Gastroesophageal sphincter (tissue), 4 donors: ENCODE measurements around the gene TXK. TPM values are rescaled to one million over a fixed set of nuclear protein-coding genes. Genes with fewer than 3 reads are reported as not detected.

Source experiments
- ATAC-seq: fragments of 150-250 bp; one replicate; pipeline ENCODE4 v1.9.1; 2016; ENCODE audit warnings: mild to moderate bottlenecking, moderate library complexity
- H3K27ac ChIP-seq, 4 donors: fragments of 200-600 bp; sonication (generic) in 3 of 4; 1 replicate in 3 of 4; 2 replicates in 1 of 4; pipeline ENCODE4 v1.5.1; 2016 to 2019
- H3K27me3 ChIP-seq: fragments of 200-600 bp; sonication (generic); one replicate; pipeline ENCODE4 v1.5.1; 2019
- H3K36me3 ChIP-seq, 2 donors: fragments of 200-600 bp; sonication (generic); one replicate each; pipeline ENCODE4 v1.5.1; 2019; ENCODE audit warnings: control low read depth in 1 of 2
- H3K4me1 ChIP-seq, 3 donors: fragments of 200-600 bp; sonication (generic); 1 replicate in 2 of 3; 2 replicates in 1 of 3; pipeline ENCODE4 v1.5.1; 2016 to 2019; ENCODE audit warnings: control low read depth in 2 of 3
- H3K4me3 ChIP-seq, 2 donors: fragments of 200-600 bp; sonication (generic); one replicate each; pipeline ENCODE4 v1.5.1; 2019; ENCODE audit warnings: mild to moderate bottlenecking in 1 of 2, moderate library complexity in 1 of 2
- H3K9me3 ChIP-seq, 3 donors: fragments of 200-600 bp; sonication (generic); one replicate each; pipeline ENCODE4 v1.5.1; 2017 to 2019; ENCODE audit warnings: control low read depth in 2 of 3
- CTCF ChIP-seq, 4 experiments: fragments of 200-600 bp in 2 of 4; fragments of 450-650 bp in 2 of 4; sonication (generic) in 1 of 4; IDR thresholded peaks; one replicate each; pipeline ENCODE4 v1.5.1; 2017 to 2019; ENCODE audit warnings: antibody characterized with exemption in 4 of 4, mild to moderate bottlenecking in 2 of 4, moderate library complexity in 2 of 4
- EP300 ChIP-seq: sonication (generic); formaldehyde crosslinking; IDR thresholded peaks from one replicate; pipeline ENCODE4 v1.6.1; 2017; ENCODE audit warnings: antibody characterized with exemption, mild to moderate bottlenecking
- POLR2A ChIP-seq, 2 donors: fragments of 450-650 bp; IDR thresholded peaks; one replicate each; pipeline ENCODE4 v1.6.1; 2017; ENCODE audit warnings: antibody characterized with exemption in 2 of 2, mild to moderate bottlenecking in 2 of 2, moderate library complexity in 1 of 2
- POLR2AphosphoS5 ChIP-seq: sonication (generic); formaldehyde crosslinking; IDR thresholded peaks from one replicate; pipeline ENCODE4 v1.6.1; 2017; ENCODE audit warnings: antibody characterized with exemption
- WGBS, 2 donors: methylation state at CpG; one replicate each; pipeline ENCODE4 v1.1.5; 2018; ENCODE audit warnings: low coverage in 1 of 2; 5-methylcytosine and 5-hydroxymethylcytosine counted together
- total RNA-seq, 4 donors: library from RNA; depleted of rRNA; stranded (reverse); fragments of >200 nt; gene quantifications; one replicate each; pipeline ENCODE4 v1.1.0, GENCODE V29; 2016

Gene TXK
- total RNA-seq, 4 donors from 2014 or later, result 0.32 to 0.81 (median 0.39) TPM; not detected in 1

- ATAC-seq, result no peak
- no peak overlapping the region for H3K27ac ChIP-seq
- H3K9me3 ChIP-seq, result no peaks in the 10 kb centered on the region
- TF ChIP-seq POLR2A (IDR thresholded peaks at IDR 0.05) (no peak), CTCF (IDR thresholded peaks at IDR 0.05) (no peak), POLR2AphosphoS5 (no peak), EP300 (no peak)
- WGBS, 2 donors, result 69 to 70% methylated on average over 2 to 5 of the region's 5 CpGs
- H3K4me1 ChIP-seq, result no peaks in the 10 kb centered on the region
- H3K4me3 ChIP-seq, result no peak overlapping the region
- no peaks in the 10 kb centered on the region for H3K27me3 ChIP-seq
- no peaks in the 10 kb centered on the region for H3K36me3 ChIP-seq
These were observed 75.2 kb downstream of the TXK start for GRCh38 chr4:48058617-48059530.

- WGBS, 2 donors, result no CpG with 5 or more reads among the region's 1 CpG
- ATAC-seq, result no peak
- Histone ChIP-seq H3K9me3 (no peaks in the 10 kb centered on the region), H3K27ac (no peak overlapping the region), H3K4me3 (no peak overlapping the region), H3K36me3 (no peaks in the 10 kb centered on the region), H3K4me1 (no peaks in the 10 kb centered on the region), H3K27me3 (peaks cover 16% of the 10 kb centered on the region)
- TF ChIP-seq POLR2A (IDR thresholded peaks at IDR 0.05) (no peak), CTCF (IDR thresholded peaks at IDR 0.05) (no peak), POLR2AphosphoS5 (no peak), EP300 (no peak)
These were observed 83.0 kb downstream of the TXK start for GRCh38 chr4:48051078-48051477.

- Histone ChIP-seq H3K4me1 (no peaks in the 10 kb centered on the region), H3K36me3 (no peaks in the 10 kb centered on the region), H3K27me3 (peaks cover 31% of the 10 kb centered on the region), H3K4me3 (no peak overlapping the region), H3K9me3 (no peaks in the 10 kb centered on the region), H3K27ac (no peak overlapping the region)
- ATAC-seq, result no peak
- TF ChIP-seq EP300, result no peak
- TF ChIP-seq CTCF (IDR thresholded peaks at IDR 0.05), result no peak
- TF ChIP-seq POLR2A (IDR thresholded peaks at IDR 0.05), result no peak
- TF ChIP-seq POLR2AphosphoS5, result no peak
- 74 to 76% methylated on average over 7 to 8 of the region's 8 CpGs for WGBS, 2 donors
These were observed 84.6 kb downstream of the TXK start for GRCh38 chr4:48049483-48049882.

- Histone ChIP-seq H3K4me1 (no peaks in the 10 kb centered on the region), H3K36me3 (no peaks in the 10 kb centered on the region), H3K27ac (no peak overlapping the region), H3K27me3 (peaks cover 31% of the 10 kb centered on the region), H3K9me3 (no peaks in the 10 kb centered on the region), H3K4me3 (no peak overlapping the region)
- ATAC-seq, result no peak
- 60 to 89% methylated on average over 1 of the region's 1 CpG for WGBS, 2 donors
- TF ChIP-seq POLR2AphosphoS5 (no peak), EP300 (no peak), POLR2A (IDR thresholded peaks at IDR 0.05) (no peak), CTCF (IDR thresholded peaks at IDR 0.05) (no peak)
These were observed 86.2 kb downstream of the TXK start for GRCh38 chr4:48047896-48048295.

GRCh38 chr4:48047421-48047844 lies 86.6 kb downstream of the TXK start:
- H3K27me3 ChIP-seq, result peaks cover 31% of the 10 kb centered on the region
- WGBS, 2 donors, result 32% methylated on average over 3 of the region's 3 CpGs; no CpG with 5 or more reads in 1 of the 2 donors
- H3K4me3 ChIP-seq, result no peak overlapping the region
- H3K9me3 ChIP-seq, result no peaks in the 10 kb centered on the region
- no peak overlapping the region for H3K27ac ChIP-seq
- no peak for ATAC-seq
- no peak for TF ChIP-seq POLR2AphosphoS5
- no peak for TF ChIP-seq CTCF (IDR thresholded peaks at IDR 0.05)
- TF ChIP-seq POLR2A (IDR thresholded peaks at IDR 0.05), result no peak
- TF ChIP-seq EP300, result no peak
- no peaks in the 10 kb centered on the region for H3K4me1 ChIP-seq
- H3K36me3 ChIP-seq, result no peaks in the 10 kb centered on the region
